Peyer's patch (tissue), 4 donors: ENCODE results near the gene CRK. TPM values are rescaled to one million over a fixed set of nuclear protein-coding genes. Genes with fewer than 3 reads are reported as not detected.
"Not testable (repeated sequence)": the region's sequence is repeated elsewhere in the genome, so short reads cannot be mapped to it uniquely, and the experiment has no call there.

Experiments
- DNase-seq, 3 donors: peaks; one replicate each; pipeline ENCODE4 v3.0.0-alpha.2; 2017 to 2019
- H3K27ac ChIP-seq, 4 donors: fragments of 200-600 bp; sonication (generic); one replicate each; pipeline ENCODE4 v1.5.1; 2016 to 2019
- H3K27me3 ChIP-seq, 2 donors: fragments of 200-600 bp; sonication (generic); one replicate each; pipeline ENCODE4 v1.5.1; 2019
- H3K36me3 ChIP-seq, 3 donors: fragments of 200-600 bp; sonication (generic); one replicate each; pipeline ENCODE4 v1.5.1; 2016 to 2019
- H3K4me1 ChIP-seq, 4 donors: fragments of 200-600 bp; sonication (generic); one replicate each; pipeline ENCODE4 v1.5.1; 2016 to 2019
- H3K4me3 ChIP-seq, 4 donors: fragments of 200-600 bp; sonication (generic); 1 replicate in 3 of 4; 2 replicates in 1 of 4; pipeline ENCODE4 v1.5.1; 2016 to 2019; ENCODE audit warnings: mild to moderate bottlenecking in 1 of 4
- H3K9me3 ChIP-seq, 4 donors: fragments of 200-600 bp; sonication (generic); one replicate each; pipeline ENCODE4 v1.5.1; 2016 to 2019; ENCODE audit warnings: mild to moderate bottlenecking in 1 of 4
- POLR2A ChIP-seq, 2 donors: fragments of 450-650 bp; IDR thresholded peaks; one replicate each; pipeline ENCODE4 v1.5.1; 2017; ENCODE audit warnings: antibody characterized with exemption in 2 of 2, mild to moderate bottlenecking in 2 of 2, moderate library complexity in 2 of 2
- total RNA-seq, 4 donors: library from RNA; depleted of rRNA; stranded (reverse); fragments of >200 nt; gene quantifications; one replicate each; pipeline ENCODE4 v1.1.0, GENCODE V29; 2016
- TF ChIP-seq, protein P1 (sequence below), 6 experiments: fragments of 450-650 bp in 4 of 6; fragments of 200-600 bp in 2 of 6; sonication (generic) in 1 of 6; IDR thresholded peaks; one replicate each; pipeline ENCODE4 v1.5.1; 2017 to 2019; ENCODE audit warnings: antibody characterized with exemption in 6 of 6, mild to moderate bottlenecking in 3 of 6, moderate library complexity in 1 of 6

Gene CRK
- total RNA-seq, 4 donors from 2014 or later = 33.0 to 66.2 (median 59.5) TPM

DNA sequence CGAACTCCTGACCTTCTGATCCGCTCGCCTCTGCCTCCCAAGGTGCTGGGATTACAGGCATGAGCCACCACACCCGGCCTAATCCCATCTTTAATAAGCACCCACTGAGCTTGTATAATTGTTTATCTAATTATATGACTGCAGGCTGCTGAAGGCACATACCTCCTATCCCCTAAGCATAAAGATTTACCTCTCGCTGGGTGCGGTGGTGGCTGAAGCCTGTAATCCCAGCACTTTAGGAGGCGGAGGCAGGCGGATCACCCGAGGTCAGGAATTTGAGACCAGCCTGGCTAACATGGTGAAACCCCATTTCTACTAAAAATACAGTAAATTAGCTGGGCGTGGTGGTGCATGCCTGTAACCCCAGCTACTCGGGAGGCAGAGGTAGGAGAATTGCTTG lies 35.9 kb downstream of the CRK start:
- TF ChIP-seq, protein P1, sequence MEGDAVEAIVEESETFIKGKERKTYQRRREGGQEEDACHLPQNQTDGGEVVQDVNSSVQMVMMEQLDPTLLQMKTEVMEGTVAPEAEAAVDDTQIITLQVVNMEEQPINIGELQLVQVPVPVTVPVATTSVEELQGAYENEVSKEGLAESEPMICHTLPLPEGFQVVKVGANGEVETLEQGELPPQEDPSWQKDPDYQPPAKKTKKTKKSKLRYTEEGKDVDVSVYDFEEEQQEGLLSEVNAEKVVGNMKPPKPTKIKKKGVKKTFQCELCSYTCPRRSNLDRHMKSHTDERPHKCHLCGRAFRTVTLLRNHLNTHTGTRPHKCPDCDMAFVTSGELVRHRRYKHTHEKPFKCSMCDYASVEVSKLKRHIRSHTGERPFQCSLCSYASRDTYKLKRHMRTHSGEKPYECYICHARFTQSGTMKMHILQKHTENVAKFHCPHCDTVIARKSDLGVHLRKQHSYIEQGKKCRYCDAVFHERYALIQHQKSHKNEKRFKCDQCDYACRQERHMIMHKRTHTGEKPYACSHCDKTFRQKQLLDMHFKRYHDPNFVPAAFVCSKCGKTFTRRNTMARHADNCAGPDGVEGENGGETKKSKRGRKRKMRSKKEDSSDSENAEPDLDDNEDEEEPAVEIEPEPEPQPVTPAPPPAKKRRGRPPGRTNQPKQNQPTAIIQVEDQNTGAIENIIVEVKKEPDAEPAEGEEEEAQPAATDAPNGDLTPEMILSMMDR (IDR thresholded peaks at IDR 0.05) = no peak
- TF ChIP-seq POLR2A (IDR thresholded peaks at IDR 0.05) = no peak
- Histone ChIP-seq H3K9me3 (no peaks in the 10 kb centered on the region), H3K36me3 (peaks cover 0 to 67% (median 0%) of the 10 kb centered on the region in 3 donors), H3K27ac (no peak overlapping the region), H3K27me3 (no peaks in the 10 kb centered on the region), H3K4me3 (no peak overlapping the region), H3K4me1 (no peaks in the 10 kb centered on the region)
- DNase-seq = no peak

DNA sequence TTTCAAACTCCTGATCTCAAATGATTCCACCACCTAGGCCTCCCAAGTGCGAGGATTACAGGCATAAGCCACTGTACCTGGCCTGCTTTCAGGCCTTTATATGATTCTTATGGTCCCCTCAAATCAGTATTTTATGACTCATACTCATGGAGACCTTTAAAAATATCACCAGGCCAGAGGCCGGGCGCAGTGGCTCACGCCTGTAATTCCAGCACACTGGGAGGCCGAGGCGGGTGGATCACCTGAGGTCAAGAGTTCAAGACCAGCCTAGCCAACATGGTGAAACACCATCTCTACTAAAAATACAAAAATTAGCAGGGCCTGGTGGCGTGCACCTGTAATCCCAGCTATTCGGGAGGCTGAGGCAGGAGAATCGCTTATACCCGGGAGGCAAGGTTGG lies 37.6 kb downstream of the CRK start:
- not testable (repeated sequence) for H3K9me3 ChIP-seq, H3K27ac ChIP-seq, H3K27me3 ChIP-seq, DNase-seq, H3K4me3 ChIP-seq
- Histone ChIP-seq H3K4me1 (peaks cover 0 to 11% (median 0%) of the 10 kb centered on the region in 4 donors), H3K36me3 (peaks cover 0 to 50% (median 0%) of the 10 kb centered on the region in 3 donors)

DNA sequence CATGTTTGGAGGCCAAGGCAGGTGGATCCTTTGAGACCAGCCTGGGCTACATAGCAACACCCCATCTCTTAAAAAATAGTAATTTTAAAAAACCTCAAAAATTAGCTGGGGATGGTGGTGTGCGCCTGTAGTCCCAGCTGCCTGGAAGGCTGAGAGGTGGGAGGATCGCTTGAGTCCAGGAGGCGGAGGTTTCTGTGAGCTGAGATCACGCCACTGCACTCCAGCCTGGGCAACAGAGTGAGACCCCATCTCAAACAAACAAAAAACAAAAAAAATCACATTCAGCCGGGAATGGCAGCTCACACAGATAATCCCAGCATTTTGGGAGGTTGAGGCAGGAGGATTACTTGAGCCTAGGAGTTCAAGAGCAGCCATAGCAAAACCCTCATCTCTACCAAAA lies 39.6 kb downstream of the CRK start:
- Histone ChIP-seq H3K27me3 (no peaks in the 10 kb centered on the region), H3K4me3 (no peak overlapping the region), H3K9me3 (no peaks in the 10 kb centered on the region), H3K4me1 (peaks cover 0 to 20% (median 0%) of the 10 kb centered on the region in 4 donors), H3K36me3 (peaks cover 0 to 29% (median 0%) of the 10 kb centered on the region in 3 donors), H3K27ac (no peak overlapping the region)
- no peak for TF ChIP-seq POLR2A (IDR thresholded peaks at IDR 0.05)
- TF ChIP-seq, protein P1 (IDR thresholded peaks at IDR 0.05) = no peak
- no peak for DNase-seq

DNA sequence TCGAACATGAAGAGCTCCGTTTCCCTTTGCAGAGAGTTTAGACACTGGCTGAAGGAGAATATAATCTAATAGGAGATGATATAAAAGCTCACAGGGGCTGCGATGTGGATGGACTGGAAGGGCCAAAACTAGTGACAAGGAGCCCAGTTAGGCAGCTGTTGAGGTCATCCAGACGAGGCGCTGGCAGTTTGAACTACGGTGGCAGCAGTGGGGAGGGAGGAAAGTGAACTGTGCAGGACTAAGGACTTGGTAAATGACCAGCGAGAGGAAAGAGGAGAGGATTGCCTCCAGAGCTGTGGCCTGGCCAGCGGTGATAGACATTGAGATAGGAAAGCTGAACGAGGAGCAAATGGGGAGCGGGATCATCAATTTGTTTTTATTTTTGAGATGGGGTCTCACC lies 41.4 kb downstream of the CRK start:
- Histone ChIP-seq H3K4me3 (no peak overlapping the region), H3K4me1 (peaks cover 0 to 20% (median 0%) of the 10 kb centered on the region in 4 donors), H3K27ac (no peak overlapping the region), H3K36me3 (peaks cover 0 to 13% (median 0%) of the 10 kb centered on the region in 3 donors), H3K9me3 (no peaks in the 10 kb centered on the region), H3K27me3 (no peaks in the 10 kb centered on the region)
- TF ChIP-seq, protein P1 (IDR thresholded peaks at IDR 0.05) = no peak
- TF ChIP-seq POLR2A (IDR thresholded peaks at IDR 0.05) = no peak
- DNase-seq = no peak

DNA sequence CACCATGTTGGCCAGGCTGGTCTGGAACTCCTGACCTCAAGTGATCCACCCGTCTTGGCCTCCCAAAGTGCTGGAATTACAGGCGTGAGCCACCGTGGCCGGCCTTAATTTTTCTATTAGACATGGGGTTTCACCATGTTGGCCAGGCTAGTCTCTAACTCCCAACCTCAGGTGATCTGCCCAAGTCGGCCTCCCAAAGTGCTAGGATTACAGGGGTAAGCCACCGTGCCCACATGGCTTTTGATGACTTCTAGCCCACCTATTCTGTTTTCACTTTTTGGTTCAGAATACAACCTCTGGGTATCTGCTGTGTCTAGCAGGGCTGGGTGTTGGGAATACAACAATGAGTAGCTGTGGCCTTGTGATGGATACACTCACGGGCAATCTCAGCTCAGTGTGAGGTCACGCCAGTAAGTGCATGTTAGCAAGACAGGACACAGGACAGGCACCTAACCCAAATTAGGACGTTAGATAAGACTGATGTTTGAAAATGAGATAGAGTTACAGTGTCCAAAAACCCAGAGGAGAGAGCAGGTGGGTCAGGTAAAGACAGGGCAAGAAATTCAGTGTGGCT lies 41.9 kb downstream of the CRK start:
- H3K36me3 ChIP-seq = peaks cover 0 to 12% (median 0%) of the 10 kb centered on the region in 3 donors
- H3K27me3 ChIP-seq = no peaks in the 10 kb centered on the region
- peak in 1 of 3 donors; percentile 15 for DNase-seq
- TF ChIP-seq, protein P1 (IDR thresholded peaks at IDR 0.05) = no peak
- TF ChIP-seq POLR2A (IDR thresholded peaks at IDR 0.05) = no peak
- H3K4me3 ChIP-seq = no peak overlapping the region
- H3K4me1 ChIP-seq = peaks cover 0 to 20% (median 0%) of the 10 kb centered on the region in 4 donors
- H3K9me3 ChIP-seq = no peaks in the 10 kb centered on the region
- no peak overlapping the region for H3K27ac ChIP-seq

DNA sequence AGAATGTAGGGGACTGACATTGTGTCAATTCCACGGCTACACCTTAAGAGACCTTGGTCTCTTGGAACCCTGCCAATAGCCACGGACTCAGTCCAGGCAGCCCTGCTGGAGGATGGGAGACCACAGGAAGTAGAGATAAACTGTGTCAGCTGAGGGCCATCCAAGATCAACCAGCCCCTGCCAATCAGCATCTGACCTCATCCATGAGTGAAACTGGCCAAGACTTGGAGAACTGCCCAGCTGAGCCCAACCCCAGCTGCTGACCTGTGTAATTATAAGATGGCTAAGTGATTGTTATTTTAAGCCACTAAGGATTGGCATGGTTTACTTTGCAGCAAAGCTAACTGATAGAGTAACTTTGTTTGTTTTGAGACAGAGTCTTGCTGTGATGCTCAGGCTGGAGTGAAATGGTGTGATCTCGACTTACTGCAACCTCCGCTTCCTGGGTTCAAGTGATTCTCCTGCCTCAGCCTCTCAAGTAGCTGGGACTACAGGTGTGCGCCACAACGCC lies 42.7 kb downstream of the CRK start:
- TF ChIP-seq POLR2A (IDR thresholded peaks at IDR 0.05) = no peak
- TF ChIP-seq, protein P1 (IDR thresholded peaks at IDR 0.05) = peak in 2 of 6 experiments; percentile 11 to 12
- H3K27ac ChIP-seq = peak overlapping the region in 2 of 4 donors; percentile 35 to 46
- H3K4me3 ChIP-seq = no peak overlapping the region
- peaks cover 0 to 20% (median 0%) of the 10 kb centered on the region in 4 donors for H3K4me1 ChIP-seq
- DNase-seq = peak in 2 of 3 donors; percentile 71 to 81
- H3K9me3 ChIP-seq = no peaks in the 10 kb centered on the region
- H3K27me3 ChIP-seq = no peaks in the 10 kb centered on the region
- peaks cover 0 to 12% (median 0%) of the 10 kb centered on the region in 3 donors for H3K36me3 ChIP-seq
